K562 (cell line): Measurements from ENCODE around the gene GZF1. TPM values are rescaled to one million over a fixed set of nuclear protein-coding genes. Genes with fewer than 3 reads are reported as not detected.

Experiments used
- C11orf30 ChIP-seq: fragments of 450-650 bp; IDR thresholded peaks from 2 replicates; pipeline ENCODE4 v1.6.1; 2016; ENCODE audit warnings: low read depth, mild to moderate bottlenecking
- CBFA2T3 ChIP-seq: fragments of 450-650 bp; IDR thresholded peaks from 2 replicates; pipeline ENCODE4 v1.6.1; 2017
- CBX1 ChIP-seq: sonication (generic); IDR thresholded peaks from 2 replicates; pipeline ENCODE4 v1.6.1; 2016; ENCODE audit warnings: antibody characterized with exemption, low read depth, mild to moderate bottlenecking
- DNMT1 ChIP-seq: fragments of 450-650 bp; IDR thresholded peaks from 2 replicates; pipeline ENCODE4 v1.6.1; 2016; ENCODE audit warnings: antibody characterized with exemption, mild to moderate bottlenecking
- E2F3 ChIP-seq: fragments of 250-450 bp; sonication (Bioruptor Pico); IDR thresholded peaks from 2 replicates; pipeline ENCODE4 v1.4.0; 2020; ENCODE audit warnings: mild to moderate bottlenecking
- GTF2E2 ChIP-seq: fragments of 200-800 bp; sonication (Bioruptor generic); IDR thresholded peaks from 2 replicates; pipeline ENCODE4 v1.6.1; 2016; ENCODE audit warnings: missing genetic modification characterization, missing compliant biosample characterization
- HDAC1 ChIP-seq, 2 experiments: fragments of 450-650 bp; IDR thresholded peaks; 2 replicates each; pipeline ENCODE4 v1.6.1; 2016 to 2017; ENCODE audit warnings: inconsistent platforms in 1 of 2, mild to moderate bottlenecking in 1 of 2, moderate library complexity in 1 of 2
- IFI16 ChIP-seq: fragments of 250-450 bp; sonication (Bioruptor Pico); IDR thresholded peaks from 2 replicates; pipeline ENCODE4 v2.1.2; 2022; ENCODE audit warnings: mild to moderate bottlenecking, inconsistent platforms
- KAT2B ChIP-seq: IDR thresholded peaks from one replicate; pipeline ENCODE4 v1.6.1; 2012; ENCODE audit warnings: low read depth, mild to moderate bottlenecking, control low read depth, inconsistent platforms, low read length, moderate library complexity
- RBM14 ChIP-seq: fragments of 200-400 bp; formaldehyde crosslinking; IDR thresholded peaks from 2 replicates; pipeline ENCODE4 v1.6.1; 2018; ENCODE audit warnings: low read depth, mild to moderate bottlenecking, low read length, moderate library complexity, borderline replicate concordance; ENCODE audit not compliant: insufficient read depth
- SMARCA4 ChIP-seq: fragments of 450-650 bp; IDR thresholded peaks from 2 replicates; pipeline ENCODE4 v1.6.1; 2016
- SMARCE1 ChIP-seq: fragments of 450-650 bp; IDR thresholded peaks from 2 replicates; pipeline ENCODE4 v1.7.1; 2016; ENCODE audit warnings: mild to moderate bottlenecking
- SOX6 ChIP-seq: fragments of 450-650 bp; IDR thresholded peaks from 2 replicates; pipeline ENCODE4 v1.6.1; 2014; ENCODE audit warnings: mild to moderate bottlenecking
- ZKSCAN1 ChIP-seq: fragments of 150-350 bp; IDR thresholded peaks from 2 replicates; pipeline ENCODE4 v1.6.1; 2016; ENCODE audit warnings: low read depth, low read length
- ZNF175 ChIP-seq: fragments of 200-800 bp; sonication (Bioruptor generic); IDR thresholded peaks from 2 replicates; pipeline ENCODE4 v1.6.1; 2016; ENCODE audit warnings: low read depth, mild to moderate bottlenecking, missing genetic modification characterization, missing compliant biosample characterization
- ZNF324 ChIP-seq: fragments of 250-450 bp; sonication (Bioruptor Pico); IDR thresholded peaks from 2 replicates; pipeline ENCODE4 v1.4.0; 2020; ENCODE audit warnings: mild to moderate bottlenecking
- polyA plus RNA-seq, 8 experiments: library from polyadenylated mRNA; depleted of rRNA in 4 of 8; stranded (reverse) in 5 of 8; unstranded in 3 of 8; fragments of >200 nt; fragmentation: Nextera tagmentation in 2 of 8; fragmentation: Illumina TruSeq in 1 of 8; extraction: Ambion mirVana in 2 of 8; extraction: Trizol in 1 of 8; gene quantifications; 2 replicates each; pipeline versions ENCODE4 v1.2.1 to v1.2.3, GENCODE V29; 2011 to 2014; ENCODE audit warnings: inconsistent platforms in 1 of 8, missing spikeins in 1 of 8
- total RNA-seq, 7 experiments: library from RNA; depleted of rRNA in 6 of 7; stranded (reverse); fragments of >200 nt in 6 of 7; fragmentation: Illumina TruSeq in 2 of 7; extraction: Trizol in 2 of 7; gene quantifications; 2 replicates each; pipeline versions ENCODE4 v1.2.1 to v1.2.3, GENCODE V29; 2011 to 2021; ENCODE audit warnings: low replicate concordance in 1 of 7
- TF ChIP-seq, protein P1 (sequence below), 2 experiments: IDR thresholded peaks; 2 replicates each; pipeline ENCODE4 v1.6.1; 2011; ENCODE audit warnings: borderline replicate concordance in 1 of 2, control low read depth in 1 of 2, low read depth in 1 of 2, low read length in 1 of 2, mild to moderate bottlenecking in 1 of 2, mixed read lengths in 1 of 2, moderate library complexity in 1 of 2; ENCODE audit not compliant: insufficient read depth in 1 of 2, insufficient read length in 1 of 2, poor library complexity in 1 of 2, severe bottlenecking in 1 of 2; ENCODE audit errors: extremely low read depth in 1 of 2
- TF ChIP-seq, protein P2 (sequence below): fragments of 450-650 bp; formaldehyde crosslinking; IDR thresholded peaks from 2 replicates; pipeline ENCODE4 v1.4.0; 2022; ENCODE audit warnings: missing genetic modification characterization
- TF ChIP-seq, protein P3 (sequence below): sonication (generic); formaldehyde crosslinking; IDR thresholded peaks from 2 replicates; pipeline ENCODE4 v1.8.1; 2023; ENCODE audit warnings: missing genetic modification reagents, mild to moderate bottlenecking, borderline replicate concordance
- TF ChIP-seq, protein P4 (sequence below): fragments of 250-450 bp; sonication (Bioruptor Pico); IDR thresholded peaks from 2 replicates; pipeline ENCODE4 v1.8.0; 2021; ENCODE audit warnings: moderate library complexity, mild to moderate bottlenecking, inconsistent platforms
- TF ChIP-seq, protein P5 (sequence below): sonication (generic); formaldehyde crosslinking; IDR thresholded peaks from 2 replicates; pipeline ENCODE4 v1.8.1; 2022; ENCODE audit warnings: missing genetic modification reagents

The GZF1 gene
- total and polyA plus RNA-seq, 9 of the 15 experiments (the other 6 are each of a cell fraction or from before 2014, with no cell fraction given): 1.2 to 15.7 (median 7.4) TPM

DNA sequence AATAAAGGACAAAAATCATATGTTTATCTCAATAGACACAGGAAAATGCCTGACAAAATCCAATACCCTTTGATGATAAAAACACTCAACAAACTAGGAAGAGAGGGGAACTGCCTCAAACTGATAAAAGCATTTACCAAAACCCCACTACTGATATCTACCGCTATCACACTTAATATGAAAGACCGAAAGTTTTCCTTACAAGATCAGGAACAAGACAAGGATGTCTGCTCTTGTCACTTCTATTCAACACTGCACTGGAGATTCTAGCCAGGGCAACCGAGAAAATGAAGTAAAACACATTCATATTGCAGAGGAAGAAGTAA lies 25.1 kb downstream of the GZF1 start (continued):
- TF ChIP-seq CBX1 (no peak), C11orf30 (no peak), RBM14 (no peak), CBFA2T3 (peak; percentile 69), GTF2E2 (no peak), HDAC1 (IDR thresholded peaks at IDR 0.05) (no peak), KAT2B (no peak), IFI16 (CRISPR knock-in tag) (no peak), E2F3 (CRISPR knock-in tag) (no peak), ZKSCAN1 (no peak), SMARCE1 (peak; percentile 14; the same call in 1 of the 2 replicates), SMARCA4 (no peak), DNMT1 (no peak), ZNF324 (no peak), ZNF175 (CRISPR knock-in tag) (no peak), SOX6 (peak; percentile 49; the same call in 1 of the 2 replicates)
- TF ChIP-seq, protein P1, sequence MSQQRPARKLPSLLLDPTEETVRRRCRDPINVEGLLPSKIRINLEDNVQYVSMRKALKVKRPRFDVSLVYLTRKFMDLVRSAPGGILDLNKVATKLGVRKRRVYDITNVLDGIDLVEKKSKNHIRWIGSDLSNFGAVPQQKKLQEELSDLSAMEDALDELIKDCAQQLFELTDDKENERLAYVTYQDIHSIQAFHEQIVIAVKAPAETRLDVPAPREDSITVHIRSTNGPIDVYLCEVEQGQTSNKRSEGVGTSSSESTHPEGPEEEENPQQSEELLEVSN (IDR thresholded peaks at IDR 0.05; ENCODE audit: borderline replicate concordance in 1 of 2, extremely low read depth in 1 of 2, insufficient read depth in 1 of 2, insufficient read length in 1 of 2, low read depth in 1 of 2, low read length in 1 of 2, poor library complexity in 1 of 2, severe bottlenecking in 1 of 2): no peak
- TF ChIP-seq, protein P2, sequence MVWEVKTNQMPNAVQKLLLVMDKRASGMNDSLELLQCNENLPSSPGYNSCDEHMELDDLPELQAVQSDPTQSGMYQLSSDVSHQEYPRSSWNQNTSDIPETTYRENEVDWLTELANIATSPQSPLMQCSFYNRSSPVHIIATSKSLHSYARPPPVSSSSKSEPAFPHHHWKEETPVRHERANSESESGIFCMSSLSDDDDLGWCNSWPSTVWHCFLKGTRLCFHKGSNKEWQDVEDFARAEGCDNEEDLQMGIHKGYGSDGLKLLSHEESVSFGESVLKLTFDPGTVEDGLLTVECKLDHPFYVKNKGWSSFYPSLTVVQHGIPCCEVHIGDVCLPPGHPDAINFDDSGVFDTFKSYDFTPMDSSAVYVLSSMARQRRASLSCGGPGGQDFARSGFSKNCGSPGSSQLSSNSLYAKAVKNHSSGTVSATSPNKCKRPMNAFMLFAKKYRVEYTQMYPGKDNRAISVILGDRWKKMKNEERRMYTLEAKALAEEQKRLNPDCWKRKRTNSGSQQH: no peak
- TF ChIP-seq, protein P3, sequence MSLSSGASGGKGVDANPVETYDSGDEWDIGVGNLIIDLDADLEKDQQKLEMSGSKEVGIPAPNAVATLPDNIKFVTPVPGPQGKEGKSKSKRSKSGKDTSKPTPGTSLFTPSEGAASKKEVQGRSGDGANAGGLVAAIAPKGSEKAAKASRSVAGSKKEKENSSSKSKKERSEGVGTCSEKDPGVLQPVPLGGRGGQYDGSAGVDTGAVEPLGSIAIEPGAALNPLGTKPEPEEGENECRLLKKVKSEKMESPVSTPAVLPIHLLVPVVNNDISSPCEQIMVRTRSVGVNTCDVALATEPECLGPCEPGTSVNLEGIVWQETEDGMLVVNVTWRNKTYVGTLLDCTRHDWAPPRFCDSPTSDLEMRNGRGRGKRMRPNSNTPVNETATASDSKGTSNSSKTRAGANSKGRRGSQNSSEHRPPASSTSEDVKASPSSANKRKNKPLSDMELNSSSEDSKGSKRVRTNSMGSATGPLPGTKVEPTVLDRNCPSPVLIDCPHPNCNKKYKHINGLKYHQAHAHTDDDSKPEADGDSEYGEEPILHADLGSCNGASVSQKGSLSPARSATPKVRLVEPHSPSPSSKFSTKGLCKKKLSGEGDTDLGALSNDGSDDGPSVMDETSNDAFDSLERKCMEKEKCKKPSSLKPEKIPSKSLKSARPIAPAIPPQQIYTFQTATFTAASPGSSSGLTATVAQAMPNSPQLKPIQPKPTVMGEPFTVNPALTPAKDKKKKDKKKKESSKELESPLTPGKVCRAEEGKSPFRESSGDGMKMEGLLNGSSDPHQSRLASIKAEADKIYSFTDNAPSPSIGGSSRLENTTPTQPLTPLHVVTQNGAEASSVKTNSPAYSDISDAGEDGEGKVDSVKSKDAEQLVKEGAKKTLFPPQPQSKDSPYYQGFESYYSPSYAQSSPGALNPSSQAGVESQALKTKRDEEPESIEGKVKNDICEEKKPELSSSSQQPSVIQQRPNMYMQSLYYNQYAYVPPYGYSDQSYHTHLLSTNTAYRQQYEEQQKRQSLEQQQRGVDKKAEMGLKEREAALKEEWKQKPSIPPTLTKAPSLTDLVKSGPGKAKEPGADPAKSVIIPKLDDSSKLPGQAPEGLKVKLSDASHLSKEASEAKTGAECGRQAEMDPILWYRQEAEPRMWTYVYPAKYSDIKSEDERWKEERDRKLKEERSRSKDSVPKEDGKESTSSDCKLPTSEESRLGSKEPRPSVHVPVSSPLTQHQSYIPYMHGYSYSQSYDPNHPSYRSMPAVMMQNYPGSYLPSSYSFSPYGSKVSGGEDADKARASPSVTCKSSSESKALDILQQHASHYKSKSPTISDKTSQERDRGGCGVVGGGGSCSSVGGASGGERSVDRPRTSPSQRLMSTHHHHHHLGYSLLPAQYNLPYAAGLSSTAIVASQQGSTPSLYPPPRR: no peak
- TF ChIP-seq, protein P4, sequence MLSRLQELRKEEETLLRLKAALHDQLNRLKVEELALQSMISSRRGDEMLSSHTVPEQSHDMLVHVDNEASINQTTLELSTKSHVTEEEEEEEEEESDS (CRISPR knock-in tag): no peak
- TF ChIP-seq, protein P5, sequence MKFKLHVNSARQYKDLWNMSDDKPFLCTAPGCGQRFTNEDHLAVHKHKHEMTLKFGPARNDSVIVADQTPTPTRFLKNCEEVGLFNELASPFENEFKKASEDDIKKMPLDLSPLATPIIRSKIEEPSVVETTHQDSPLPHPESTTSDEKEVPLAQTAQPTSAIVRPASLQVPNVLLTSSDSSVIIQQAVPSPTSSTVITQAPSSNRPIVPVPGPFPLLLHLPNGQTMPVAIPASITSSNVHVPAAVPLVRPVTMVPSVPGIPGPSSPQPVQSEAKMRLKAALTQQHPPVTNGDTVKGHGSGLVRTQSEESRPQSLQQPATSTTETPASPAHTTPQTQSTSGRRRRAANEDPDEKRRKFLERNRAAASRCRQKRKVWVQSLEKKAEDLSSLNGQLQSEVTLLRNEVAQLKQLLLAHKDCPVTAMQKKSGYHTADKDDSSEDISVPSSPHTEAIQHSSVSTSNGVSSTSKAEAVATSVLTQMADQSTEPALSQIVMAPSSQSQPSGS (CRISPR knock-in tag): no peak
